Retinal pigment epithelial cell (primary cell): ENCODE measurements around the gene AFF3.
A peak's percentile ranks its signal among the peaks of the same experiment; 100 is the strongest.

ENCODE experiments used
- DNase-seq: peaks from one replicate; pipeline ENCODE4 v3.0.0-alpha.2; 2010; ENCODE audit warnings: low read depth
- H3K4me3 ChIP-seq: 2 replicates; pipeline ENCODE4 v1.5.1; 2011; ENCODE audit warnings: mild to moderate bottlenecking, low read length, control low read depth, moderate library complexity
- CTCF ChIP-seq: conservative IDR thresholded peaks from 2 replicates; pipeline ENCODE4 v1.5.1; 2011; ENCODE audit warnings: low read depth, low read length, control low read depth, inconsistent platforms

Gene AFF3

GRCh38 chr2:99890568-99891427 lies 251.6 kb downstream of the AFF3 start:
- no peak for DNase-seq
- no peak for TF ChIP-seq CTCF
- no peak overlapping the region for H3K4me3 ChIP-seq

- no peak for TF ChIP-seq CTCF
- DNase-seq: no peak
- H3K4me3 ChIP-seq: no peak overlapping the region
These were observed 253.8 kb downstream of the AFF3 start for GRCh38 chr2:99888617-99889016.

GRCh38 chr2:99886418-99886817 lies 256.0 kb downstream of the AFF3 start:
- TF ChIP-seq CTCF: no peak
- no peak overlapping the region for H3K4me3 ChIP-seq
- DNase-seq: no peak

- H3K4me3 ChIP-seq: no peak overlapping the region
- DNase-seq: no peak
- TF ChIP-seq CTCF: no peak
These were observed 259.0 kb downstream of the AFF3 start for GRCh38 chr2:99883358-99883757.

- peak; percentile 85 for DNase-seq
- no peak overlapping the region for H3K4me3 ChIP-seq
- TF ChIP-seq CTCF: no peak
These were observed 260.3 kb downstream of the AFF3 start for GRCh38 chr2:99881901-99882591.

GRCh38 chr2:99880964-99881294 lies 261.5 kb downstream of the AFF3 start:
- no peak overlapping the region for H3K4me3 ChIP-seq
- no peak for TF ChIP-seq CTCF
- DNase-seq: no peak
